ENCODE results near the gene FRMPD3. TPM values are rescaled to one million over a fixed set of nuclear protein-coding genes. Genes with fewer than 3 reads are reported as not detected.

Gene FRMPD3
- total RNA-seq, 2 donors from 2014 or later: 0.92 TPM; not detected in 1

DNA sequence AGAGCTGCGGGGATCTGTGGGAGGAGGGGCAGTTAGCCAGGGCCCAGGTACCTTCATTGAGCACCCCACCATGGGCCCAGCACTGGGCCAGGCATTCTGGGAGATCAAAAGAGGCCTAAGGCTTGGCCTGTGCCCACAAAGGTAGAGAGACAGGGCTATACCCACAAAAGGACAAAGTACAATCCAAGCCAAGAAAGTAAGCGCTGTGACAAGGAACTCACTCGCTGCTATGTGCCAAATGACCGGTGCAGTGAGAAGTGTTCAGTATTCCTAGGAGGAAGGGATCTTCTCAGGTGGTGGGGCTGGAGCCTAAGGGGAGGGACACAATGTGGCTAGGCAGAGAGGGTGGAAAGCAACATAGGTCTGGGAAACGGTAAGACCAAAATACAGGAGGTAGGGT is 8.8 kb upstream of the FRMPD3 start:
- ATAC-seq (ENCODE audit: insufficient number of reproducible peaks, low FRiP score, low read depth): no peak
- Histone ChIP-seq H3K36me3 (no peaks in the 10 kb centered on the region), H3K4me3 (no peak overlapping the region), H3K4me1 (ENCODE audit: control insufficient read depth in 1 of 2, low read depth in 2 of 2) (no peaks in the 10 kb centered on the region), H3K9me3 (no peaks in the 10 kb centered on the region), H3K27ac (no peak overlapping the region), H3K27me3 (replicated peaks; ENCODE audit: insufficient read depth) (no peaks in the 10 kb centered on the region)
- no peak for DNase-seq (ENCODE audit: low spot score)
- no peak for TF ChIP-seq CTCF (IDR thresholded peaks at IDR 0.05)

DNA sequence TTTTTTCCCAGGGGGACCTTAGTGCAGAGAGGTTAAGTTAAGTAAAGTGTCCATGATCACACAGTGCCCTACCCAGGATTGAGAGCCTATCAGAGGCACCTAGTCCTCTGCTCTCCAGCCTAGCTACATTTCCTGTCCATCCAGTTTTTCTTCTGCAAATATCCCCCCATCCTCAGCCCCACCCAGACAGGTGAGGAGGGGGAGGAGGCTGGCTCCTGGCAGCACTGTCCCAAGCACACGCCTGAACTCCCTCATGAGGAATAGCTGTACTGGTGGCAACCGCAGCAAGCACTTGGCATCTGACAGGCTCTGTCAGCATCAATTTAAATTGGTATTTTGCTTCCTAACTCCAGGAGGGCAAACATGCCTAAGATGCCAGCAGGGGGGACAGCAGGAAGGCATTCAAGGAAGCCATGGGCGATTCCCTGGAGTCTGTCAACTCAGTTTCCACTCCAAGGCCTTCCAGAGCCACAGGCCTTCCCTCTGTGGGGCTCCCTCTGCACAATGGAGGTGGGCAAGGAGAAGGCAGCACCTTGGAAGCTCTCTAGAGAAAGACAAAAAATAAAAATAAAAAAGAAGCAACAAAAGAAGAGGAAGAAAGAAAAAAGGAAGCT is 6.4 kb upstream of the FRMPD3 start:
- Histone ChIP-seq H3K27ac (no peak overlapping the region), H3K27me3 (replicated peaks; ENCODE audit: insufficient read depth) (no peaks in the 10 kb centered on the region), H3K9me3 (no peaks in the 10 kb centered on the region), H3K4me3 (no peak overlapping the region), H3K36me3 (no peaks in the 10 kb centered on the region), H3K4me1 (ENCODE audit: control insufficient read depth in 1 of 2, low read depth in 2 of 2) (no peaks in the 10 kb centered on the region)
- no peak for TF ChIP-seq CTCF (IDR thresholded peaks at IDR 0.05)
- ATAC-seq (ENCODE audit: insufficient number of reproducible peaks, low FRiP score, low read depth) (no peak), DNase-seq (ENCODE audit: low spot score) (no peak)

DNA sequence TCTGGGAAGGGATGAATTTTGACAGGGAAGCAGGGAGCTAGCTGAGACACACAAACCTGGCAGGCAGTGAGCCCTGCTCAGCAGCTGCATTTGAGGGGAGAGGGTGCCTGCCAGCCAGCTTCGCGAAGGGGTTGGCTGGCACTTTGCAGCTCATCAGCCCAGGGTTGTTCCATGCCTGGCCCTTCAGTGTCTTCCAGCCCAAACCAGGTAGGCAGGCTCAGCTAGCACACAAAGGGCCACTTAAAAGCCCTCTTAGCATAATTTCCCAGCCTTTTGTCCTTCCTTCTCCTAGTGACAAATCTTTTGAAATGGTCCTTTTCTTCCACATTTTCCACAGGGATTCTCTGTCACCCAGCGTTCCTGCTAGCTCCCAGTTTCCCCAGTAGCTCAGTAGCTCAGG is 4.3 kb upstream of the FRMPD3 start:
- no peak for TF ChIP-seq CTCF (IDR thresholded peaks at IDR 0.05)
- H3K27me3 ChIP-seq (replicated peaks; ENCODE audit: insufficient read depth): no peaks in the 10 kb centered on the region
- ATAC-seq (ENCODE audit: insufficient number of reproducible peaks, low FRiP score, low read depth): no peak

DNA sequence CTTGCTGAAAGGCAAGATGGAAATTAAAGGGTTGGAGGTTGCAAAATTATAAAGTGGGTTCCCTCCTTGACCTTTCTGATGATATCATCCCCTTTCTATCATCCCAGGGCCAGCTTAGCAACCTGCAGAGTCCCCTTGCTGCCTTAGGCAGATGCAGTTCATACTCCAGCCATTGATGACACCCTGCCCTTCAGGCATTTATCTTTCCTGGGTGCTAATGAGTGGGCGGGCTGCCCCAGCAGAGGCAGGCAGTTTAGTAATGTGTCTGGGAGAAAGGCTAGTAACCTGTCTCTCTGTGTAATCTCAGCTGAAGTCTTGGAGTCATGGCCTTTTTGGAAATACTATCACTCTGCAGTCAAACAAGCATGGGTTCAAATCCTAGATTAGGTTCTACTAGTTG is 3.8 kb upstream of the FRMPD3 start:
- Histone ChIP-seq H3K27me3 (replicated peaks; ENCODE audit: insufficient read depth) (no peaks in the 10 kb centered on the region), H3K4me3 (no peak overlapping the region), H3K4me1 (ENCODE audit: control insufficient read depth in 1 of 2, low read depth in 2 of 2) (no peaks in the 10 kb centered on the region), H3K36me3 (no peaks in the 10 kb centered on the region), H3K27ac (no peak overlapping the region), H3K9me3 (no peaks in the 10 kb centered on the region)
- no peak for DNase-seq (ENCODE audit: low spot score)
- TF ChIP-seq CTCF (IDR thresholded peaks at IDR 0.05): no peak
- ATAC-seq (ENCODE audit: insufficient number of reproducible peaks, low FRiP score, low read depth): no peak

More for the DNA sequence above, 4.3 kb upstream of the FRMPD3 start:
- no peak for DNase-seq (ENCODE audit: low spot score)
- no peaks in the 10 kb centered on the region for H3K36me3 ChIP-seq
- no peak overlapping the region for H3K27ac ChIP-seq
- H3K9me3 ChIP-seq: no peaks in the 10 kb centered on the region
- H3K4me1 ChIP-seq (ENCODE audit: control insufficient read depth in 1 of 2, low read depth in 2 of 2): no peaks in the 10 kb centered on the region
- no peak overlapping the region for H3K4me3 ChIP-seq

GRCh38 chrX:107447642-107448041 is 1.8 kb upstream of the FRMPD3 start:
- Histone ChIP-seq H3K9me3 (no peaks in the 10 kb centered on the region), H3K4me1 (ENCODE audit: control insufficient read depth in 1 of 2, low read depth in 2 of 2) (no peaks in the 10 kb centered on the region), H3K27ac (no peak overlapping the region), H3K27me3 (replicated peaks; ENCODE audit: insufficient read depth) (no peaks in the 10 kb centered on the region), H3K36me3 (no peaks in the 10 kb centered on the region), H3K4me3 (no peak overlapping the region)
- DNase-seq (ENCODE audit: low spot score): no peak
- no peak for ATAC-seq (ENCODE audit: insufficient number of reproducible peaks, low FRiP score, low read depth)
- no peak for TF ChIP-seq CTCF (IDR thresholded peaks at IDR 0.05)

Data from thoracic aorta (tissue), 2 donors.